Suprapubic skin (tissue), 4 donors: ENCODE results near the gene TMEM184C. TPM values are rescaled to one million over a fixed set of nuclear protein-coding genes. Genes with fewer than 3 reads are reported as not detected.

Experiments used
- DNase-seq, 2 donors: peaks; one replicate each; pipeline ENCODE4 v3.0.0-alpha.2; 2019; ENCODE audit warnings: low spot score in 2 of 2
- H3K27ac ChIP-seq: fragments of 200-600 bp; sonication (generic); one replicate; pipeline ENCODE4 v1.5.1; 2019
- H3K27me3 ChIP-seq: fragments of 200-600 bp; sonication (generic); one replicate; pipeline ENCODE4 v1.5.1; 2019
- H3K36me3 ChIP-seq: fragments of 200-600 bp; sonication (generic); one replicate; pipeline ENCODE4 v1.5.1; 2019
- H3K4me1 ChIP-seq: fragments of 200-600 bp; sonication (generic); one replicate; pipeline ENCODE4 v1.5.1; 2019
- H3K4me3 ChIP-seq: fragments of 200-600 bp; sonication (generic); one replicate; pipeline ENCODE4 v1.5.1; 2019; ENCODE audit warnings: mild to moderate bottlenecking
- H3K9me3 ChIP-seq: fragments of 200-600 bp; sonication (generic); one replicate; pipeline ENCODE4 v1.5.1; 2019
- CTCF ChIP-seq, 2 donors: fragments of 200-600 bp in 1 of 2; fragments of 450-650 bp in 1 of 2; sonication (generic) in 1 of 2; IDR thresholded peaks; one replicate each; pipeline ENCODE4 v1.5.1; 2016 to 2019; ENCODE audit warnings: antibody characterized with exemption in 2 of 2, mild to moderate bottlenecking in 1 of 2, moderate library complexity in 1 of 2
- EP300 ChIP-seq: sonication (generic); formaldehyde crosslinking; IDR thresholded peaks from one replicate; pipeline ENCODE4 v1.6.1; 2017; ENCODE audit warnings: antibody characterized with exemption
- POLR2A ChIP-seq, 2 donors: fragments of 450-650 bp; IDR thresholded peaks; one replicate each; pipeline ENCODE4 v1.6.1; 2017; ENCODE audit warnings: antibody characterized with exemption in 2 of 2, mild to moderate bottlenecking in 2 of 2, moderate library complexity in 2 of 2
- POLR2AphosphoS5 ChIP-seq, 3 donors: sonication (generic); formaldehyde crosslinking; IDR thresholded peaks; one replicate each; pipeline ENCODE4 v1.6.1; 2017; ENCODE audit warnings: antibody characterized with exemption in 3 of 3
- WGBS: methylation state at CpG from one replicate; pipeline ENCODE4 v1.1.5; 2018; 5-methylcytosine and 5-hydroxymethylcytosine counted together
- total RNA-seq, 4 donors: library from RNA; depleted of rRNA; stranded (reverse); fragments of >200 nt; gene quantifications; one replicate each; pipeline ENCODE4 v1.1.0, GENCODE V29; 2016

TMEM184C gene
- total RNA-seq, 4 donors from 2014 or later: 17.1 to 29.8 (median 21.1) TPM

GRCh38 chr4:147714575-147715401, 97.6 kb downstream of the TMEM184C start:
- no peaks in the 10 kb centered on the region for H3K9me3 ChIP-seq
- no peak overlapping the region for H3K4me3 ChIP-seq
- H3K27me3 ChIP-seq: no peaks in the 10 kb centered on the region
- peak in 1 of 2 donors; percentile 81 for DNase-seq
- no peak for TF ChIP-seq CTCF (IDR thresholded peaks at IDR 0.05)
- TF ChIP-seq POLR2A (IDR thresholded peaks at IDR 0.05): no peak
- no peak for TF ChIP-seq POLR2AphosphoS5 (IDR thresholded peaks at IDR 0.05)
- TF ChIP-seq EP300: no peak
- WGBS: 86% methylated on average over 8 of the region's 8 CpGs
- H3K4me1 ChIP-seq: peaks cover 3% of the 10 kb centered on the region
- no peak overlapping the region for H3K27ac ChIP-seq
- H3K36me3 ChIP-seq: no peaks in the 10 kb centered on the region

- no peak for DNase-seq
- Histone ChIP-seq H3K36me3 (no peaks in the 10 kb centered on the region), H3K4me3 (no peak overlapping the region), H3K27me3 (no peaks in the 10 kb centered on the region), H3K27ac (no peak overlapping the region), H3K4me1 (peaks cover 3% of the 10 kb centered on the region), H3K9me3 (no peaks in the 10 kb centered on the region)
- 84% methylated on average over 1 of the region's 1 CpG for WGBS
- TF ChIP-seq POLR2A (IDR thresholded peaks at IDR 0.05): no peak
- TF ChIP-seq POLR2AphosphoS5 (IDR thresholded peaks at IDR 0.05): no peak
- TF ChIP-seq CTCF (IDR thresholded peaks at IDR 0.05): no peak
- no peak for TF ChIP-seq EP300
Observed at GRCh38 chr4:147717878-147718277, 100.7 kb downstream of the TMEM184C start.

Other genes with a start within 250 kb of the TMEM184C start
- gene EDNRA, start 136.3 kb upstream of the TMEM184C start, total RNA-seq: 1 to 10 TPM; 4.0 to 6.0 (median 4.4) TPM
- gene PRMT9, start 66.8 kb downstream of the TMEM184C start, total RNA-seq: 10 to 100 TPM in 1 of 4 donors, 1 to 10 TPM in 3; 5.3 to 13.3 (median 7.1) TPM
- 10 to 100 TPM; 32.5 to 59.0 (median 36.8) TPM for gene ARHGAP10, start 114.7 kb downstream of the TMEM184C start, total RNA-seq